H1 (cell line): ENCODE measurements around the gene ATP6V1F. TPM values are rescaled to one million over a fixed set of nuclear protein-coding genes. Genes with fewer than 3 reads are reported as not detected.

Source experiments
- BCL11A ChIP-seq, 2 experiments: IDR thresholded peaks; one replicate each; pipeline ENCODE4 v1.6.1; 2011; ENCODE audit warnings: low read depth in 2 of 2, low read length in 2 of 2, mild to moderate bottlenecking in 2 of 2
- EZH2 ChIP-seq: fragments of 200-600 bp; sonication (generic); IDR thresholded peaks from 2 replicates; pipeline ENCODE4 v1.7.1; 2012; ENCODE audit warnings: low read depth, mild to moderate bottlenecking, moderate library complexity, low read length, inconsistent platforms; ENCODE audit not compliant: severe bottlenecking
- NANOG ChIP-seq: IDR thresholded peaks from 2 replicates; pipeline ENCODE4 v1.6.1; 2011; ENCODE audit warnings: low read length, low read depth, mild to moderate bottlenecking, inconsistent platforms; ENCODE audit not compliant: insufficient read depth, poor library complexity, severe bottlenecking
- polyA plus RNA-seq, 7 experiments: library from polyadenylated mRNA; depleted of rRNA in 3 of 7; stranded (reverse) in 5 of 7; unstranded in 2 of 7; fragments of >200 nt in 5 of 7; fragments of 200-250 nt in 2 of 7; gene quantifications; 1 replicate in 5 of 7; 2 replicates in 1 of 7; 4 replicates in 1 of 7; pipeline versions ENCODE4 v1.2.1 to v1.2.3, GENCODE V29; 2011 to 2013; ENCODE audit warnings: missing spikeins in 2 of 7, mixed read lengths in 2 of 7
- total RNA-seq: library from RNA; stranded (reverse); fragmentation: NEBNext Ultra II Directional; extraction: Animal tissue kit (Norgen Biotek cat#: 25700); gene quantifications from 2 replicates; pipeline ENCODE4 v1.2.1, GENCODE V29; 2021
- TF ChIP-seq, protein P1 (sequence below): IDR thresholded peaks from 2 replicates; pipeline ENCODE4 v1.6.1; 2012; ENCODE audit warnings: low read length, inconsistent platforms

Gene ATP6V1F
- total and polyA plus RNA-seq, 2 of the 8 experiments (the other 6 are each of a cell fraction or from before 2014, with no cell fraction given), result 104 to 318 TPM

GRCh38 chr7:128840326-128841170 is 22.1 kb upstream of the ATP6V1F start (continued):
- TF ChIP-seq, protein P1, sequence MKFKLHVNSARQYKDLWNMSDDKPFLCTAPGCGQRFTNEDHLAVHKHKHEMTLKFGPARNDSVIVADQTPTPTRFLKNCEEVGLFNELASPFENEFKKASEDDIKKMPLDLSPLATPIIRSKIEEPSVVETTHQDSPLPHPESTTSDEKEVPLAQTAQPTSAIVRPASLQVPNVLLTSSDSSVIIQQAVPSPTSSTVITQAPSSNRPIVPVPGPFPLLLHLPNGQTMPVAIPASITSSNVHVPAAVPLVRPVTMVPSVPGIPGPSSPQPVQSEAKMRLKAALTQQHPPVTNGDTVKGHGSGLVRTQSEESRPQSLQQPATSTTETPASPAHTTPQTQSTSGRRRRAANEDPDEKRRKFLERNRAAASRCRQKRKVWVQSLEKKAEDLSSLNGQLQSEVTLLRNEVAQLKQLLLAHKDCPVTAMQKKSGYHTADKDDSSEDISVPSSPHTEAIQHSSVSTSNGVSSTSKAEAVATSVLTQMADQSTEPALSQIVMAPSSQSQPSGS, result no peak
- no peak for TF ChIP-seq BCL11A (IDR thresholded peaks at IDR 0.05; ENCODE audit: low read depth in 2 of 2, low read length in 2 of 2)
- no peak for TF ChIP-seq EZH2
- no peak for TF ChIP-seq NANOG
